Peyer's patch (tissue), 4 donors: ENCODE data around the gene GCAT. TPM values are rescaled to one million over a fixed set of nuclear protein-coding genes. Genes with fewer than 3 reads are reported as not detected.
A peak's percentile ranks its signal among the peaks of the same experiment; 100 is the strongest.

ENCODE experiments used
- DNase-seq, 3 donors: peaks; one replicate each; pipeline ENCODE4 v3.0.0-alpha.2; 2017 to 2019
- H3K27ac ChIP-seq, 4 donors: fragments of 200-600 bp; sonication (generic); one replicate each; pipeline ENCODE4 v1.5.1; 2016 to 2019
- H3K27me3 ChIP-seq, 2 donors: fragments of 200-600 bp; sonication (generic); one replicate each; pipeline ENCODE4 v1.5.1; 2019
- H3K36me3 ChIP-seq, 3 donors: fragments of 200-600 bp; sonication (generic); one replicate each; pipeline ENCODE4 v1.5.1; 2016 to 2019
- H3K4me1 ChIP-seq, 4 donors: fragments of 200-600 bp; sonication (generic); one replicate each; pipeline ENCODE4 v1.5.1; 2016 to 2019
- H3K4me3 ChIP-seq, 4 donors: fragments of 200-600 bp; sonication (generic); 1 replicate in 3 of 4; 2 replicates in 1 of 4; pipeline ENCODE4 v1.5.1; 2016 to 2019; ENCODE audit warnings: mild to moderate bottlenecking in 1 of 4
- H3K9me3 ChIP-seq, 4 donors: fragments of 200-600 bp; sonication (generic); one replicate each; pipeline ENCODE4 v1.5.1; 2016 to 2019; ENCODE audit warnings: mild to moderate bottlenecking in 1 of 4
- CTCF ChIP-seq, 6 experiments: fragments of 450-650 bp in 4 of 6; fragments of 200-600 bp in 2 of 6; sonication (generic) in 1 of 6; IDR thresholded peaks; one replicate each; pipeline ENCODE4 v1.5.1; 2017 to 2019; ENCODE audit warnings: antibody characterized with exemption in 6 of 6, mild to moderate bottlenecking in 3 of 6, moderate library complexity in 1 of 6
- POLR2A ChIP-seq, 2 donors: fragments of 450-650 bp; IDR thresholded peaks; one replicate each; pipeline ENCODE4 v1.5.1; 2017; ENCODE audit warnings: antibody characterized with exemption in 2 of 2, mild to moderate bottlenecking in 2 of 2, moderate library complexity in 2 of 2
- total RNA-seq, 4 donors: library from RNA; depleted of rRNA; stranded (reverse); fragments of >200 nt; gene quantifications; one replicate each; pipeline ENCODE4 v1.1.0, GENCODE V29; 2016

GCAT gene
- total RNA-seq, 4 donors from 2014 or later, result 3.8 to 9.3 (median 8.9) TPM

- Histone ChIP-seq H3K36me3 (peaks cover 0 to 3% (median 0%) of the 10 kb centered on the region in 3 donors), H3K27ac (no peak overlapping the region), H3K9me3 (no peaks in the 10 kb centered on the region), H3K4me3 (no peak overlapping the region), H3K27me3 (no peaks in the 10 kb centered on the region), H3K4me1 (peaks cover 10 to 28% (median 18%) of the 10 kb centered on the region in 4 donors)
- no peak for DNase-seq
- no peak for TF ChIP-seq POLR2A (IDR thresholded peaks at IDR 0.05)
- TF ChIP-seq CTCF (IDR thresholded peaks at IDR 0.05), result no peak
Measured at GRCh38 chr22:37820350-37820749, 12.6 kb downstream of the GCAT start.

GRCh38 chr22:37822079-37822833 is 14.5 kb downstream of the GCAT start:
- Histone ChIP-seq H3K27me3 (no peaks in the 10 kb centered on the region), H3K4me1 (peaks cover 10 to 28% (median 18%) of the 10 kb centered on the region in 4 donors), H3K36me3 (no peaks in the 10 kb centered on the region), H3K27ac (no peak overlapping the region), H3K4me3 (no peak overlapping the region), H3K9me3 (no peaks in the 10 kb centered on the region)
- no peak for DNase-seq
- TF ChIP-seq CTCF (IDR thresholded peaks at IDR 0.05), result no peak
- TF ChIP-seq POLR2A (IDR thresholded peaks at IDR 0.05), result no peak

- peaks cover under 1 to 17% (median 9%) of the 10 kb centered on the region in 4 donors for H3K4me1 ChIP-seq
- H3K27me3 ChIP-seq, result no peaks in the 10 kb centered on the region
- DNase-seq, result no peak
- H3K27ac ChIP-seq, result no peak within 1 kb of the TSS
- no peaks in the 10 kb centered on the region for H3K9me3 ChIP-seq
- peak within 1 kb of the TSS in 1 of 4 donors; percentile 42 for H3K4me3 ChIP-seq
- H3K36me3 ChIP-seq, result no peaks in the 10 kb centered on the region
- TF ChIP-seq CTCF (IDR thresholded peaks at IDR 0.05) (no peak), POLR2A (IDR thresholded peaks at IDR 0.05) (no peak)
Measured at GRCh38 chr22:37823134-37823985, 15.6 kb downstream of the GCAT start, which contains the start of gene GALR3. Gene GALR3, plus strand, starts transcription at chr22:37823382. Its CDS starts 25 bp downstream, at chr22:37823407.

- TF ChIP-seq CTCF (IDR thresholded peaks at IDR 0.05), result peak in 1 of 6 experiments; percentile 8
- no peak for TF ChIP-seq POLR2A (IDR thresholded peaks at IDR 0.05)
- DNase-seq, result no peak
- peak overlapping the region in 3 of 4 donors; percentile 20 to 42 (median 41) for H3K4me3 ChIP-seq
- H3K4me1 ChIP-seq, result peaks cover 0 to 8% (median 2%) of the 10 kb centered on the region in 4 donors
- H3K27me3 ChIP-seq, result no peaks in the 10 kb centered on the region
- no peaks in the 10 kb centered on the region for H3K9me3 ChIP-seq
- H3K36me3 ChIP-seq, result peaks cover 0 to 2% (median 0%) of the 10 kb centered on the region in 3 donors
- H3K27ac ChIP-seq, result no peak overlapping the region
Measured at GRCh38 chr22:37824674-37825641, 17.2 kb downstream of the GCAT start.

GRCh38 chr22:37827056-37827455 is 19.3 kb downstream of the GCAT start:
- TF ChIP-seq CTCF (IDR thresholded peaks at IDR 0.05), result no peak
- no peak for TF ChIP-seq POLR2A (IDR thresholded peaks at IDR 0.05)
- H3K4me1 ChIP-seq, result peaks cover 0 to 8% (median 2%) of the 10 kb centered on the region in 4 donors
- no peak for DNase-seq

More at GRCh38 chr22:37827056-37827455, 19.3 kb downstream of the GCAT start:
- H3K4me3 ChIP-seq, result no peak overlapping the region
- H3K36me3 ChIP-seq, result peaks cover 0 to 23% (median 0%) of the 10 kb centered on the region in 3 donors
- H3K9me3 ChIP-seq, result no peaks in the 10 kb centered on the region
- H3K27ac ChIP-seq, result no peak overlapping the region
- H3K27me3 ChIP-seq, result no peaks in the 10 kb centered on the region
